Right cardiac atrium (tissue), 5 donors: ENCODE measurements around the gene DNAJB2. TPM values are rescaled to one million over a fixed set of nuclear protein-coding genes. Genes with fewer than 3 reads are reported as not detected.
A peak's percentile ranks its signal among the peaks of the same experiment; 100 is the strongest.
"Not testable (repeated sequence)": the region's sequence is repeated elsewhere in the genome, so short reads cannot be mapped to it uniquely, and the experiment has no call there.

Source experiments
- ATAC-seq, 2 donors: fragments of 200-7000 bp; cut with Tn5 transposase; one replicate each; pipeline versions ENCODE4 v1.8.0 to v1.9.1; 2020; ENCODE audit warnings: moderate library complexity in 2 of 2, mild to moderate bottlenecking in 1 of 2
- DNase-seq, 3 donors: peaks; one replicate each; pipeline ENCODE4 v3.0.0-alpha.2; 2020
- H3K27ac ChIP-seq: one replicate; pipeline ENCODE4 v1.5.1; 2013; ENCODE audit warnings: mild to moderate bottlenecking, low read length, control low read depth, moderate library complexity
- H3K27me3 ChIP-seq: one replicate; pipeline ENCODE4 v1.6.1; 2013; ENCODE audit not compliant: control insufficient read depth, insufficient read depth
- H3K4me1 ChIP-seq: one replicate; pipeline ENCODE4 v1.6.1; 2013; ENCODE audit warnings: low read length; ENCODE audit not compliant: control insufficient read depth, insufficient read depth
- H3K4me3 ChIP-seq: one replicate; pipeline ENCODE4 v1.5.1; 2013; ENCODE audit warnings: low read length, control low read depth
- H3K9me3 ChIP-seq: one replicate; pipeline ENCODE4 v1.6.1; 2013; ENCODE audit warnings: low read length; ENCODE audit not compliant: control insufficient read depth
- WGBS: extraction: QIAGEN DNeasy Blood & Tissue Kit; methylation state at CpG from one replicate; pipeline ENCODE4 v1.1.7; 2013; 5-methylcytosine and 5-hydroxymethylcytosine counted together
- intact Hi-C, 4 donors: fragments of 100-400 bp; cut with DNase I; formaldehyde crosslinking; loops; one replicate each; pipeline versions ENCODE4 v1.11.0 to v1.14.0; 2022 to 2023
- polyA plus RNA-seq: library from polyadenylated mRNA; stranded (reverse); fragments of 200-250 nt; gene quantifications from one replicate; pipeline ENCODE4 v1.2.3, GENCODE V29; 2013
- total RNA-seq, 4 donors: library from RNA; stranded (reverse); fragmentation: NEBNext Ultra II Directional; extraction: Animal tissue kit (Norgen Biotek cat#: 25700); gene quantifications; one replicate each; pipeline ENCODE4 v1.2.1, GENCODE V29; 2021
- donor health status: healthy with polysubstance abuse.
- donor health status: DM: no; HTN: yes; CAD: no.
- donor health status: DM: no; HTN: no; CAD: no.
- donor health status: DM: no; HTN: yes; CAD: no; lungs with severe emphysema.
- donor health status: DM: yes; HTN: yes; CAD: no.

DNAJB2 gene
- total and polyA plus RNA-seq, 5 donors, result 43.9 to 78.7 (median 64.7) TPM

GRCh38 chr2:219302412-219302968 lies 23.3 kb downstream of the DNAJB2 start:
- Histone ChIP-seq H3K27ac (no peak overlapping the region), H3K9me3 (no peaks in the 10 kb centered on the region), H3K27me3 (no peaks in the 10 kb centered on the region), H3K4me3 (no peak overlapping the region), H3K4me1 (peaks cover 2% of the 10 kb centered on the region)
- intact Hi-C loops, result no loop called here
- WGBS, result 72% methylated on average over 11 of the region's 11 CpGs
- DNase-seq, result no peak
- no peak for ATAC-seq

GRCh38 chr2:219304223-219304622 lies 25.1 kb downstream of the DNAJB2 start:
- no peaks in the 10 kb centered on the region for H3K9me3 ChIP-seq
- ATAC-seq, result no peak
- no peaks in the 10 kb centered on the region for H3K4me1 ChIP-seq
- no peaks in the 10 kb centered on the region for H3K27me3 ChIP-seq
- DNase-seq, result no peak
- intact Hi-C loops, result no loop called here
- 51% methylated on average over 2 of the region's 2 CpGs for WGBS
- H3K4me3 ChIP-seq, result no peak overlapping the region
- H3K27ac ChIP-seq, result no peak overlapping the region

GRCh38 chr2:219306047-219306446 lies 26.9 kb downstream of the DNAJB2 start:
- Histone ChIP-seq H3K27me3 (no peaks in the 10 kb centered on the region), H3K27ac (no peak overlapping the region), H3K4me3 (no peak overlapping the region), H3K9me3 (no peaks in the 10 kb centered on the region), H3K4me1 (no peaks in the 10 kb centered on the region)
- 72% methylated on average over 1 of the region's 1 CpG for WGBS
- DNase-seq (no peak), ATAC-seq (no peak)
- intact Hi-C loops, result no loop called here

GRCh38 chr2:219308142-219309101 lies 29.3 kb downstream of the DNAJB2 start:
- Histone ChIP-seq H3K4me1 (no peaks in the 10 kb centered on the region), H3K27ac (no peak overlapping the region), H3K4me3 (no peak overlapping the region), H3K27me3 (no peaks in the 10 kb centered on the region), H3K9me3 (no peaks in the 10 kb centered on the region)
- 4% methylated on average over 45 of the region's 45 CpGs for WGBS
- DNase-seq (peak; percentile 65 to 88 (median 86)), ATAC-seq (peak; percentile 81 to 85)
- intact Hi-C loops, result no loop called here

- DNase-seq, result no peak
- no peaks in the 10 kb centered on the region for H3K9me3 ChIP-seq
- intact Hi-C loops, result no loop called here
- H3K27me3 ChIP-seq, result no peaks in the 10 kb centered on the region
- WGBS, result 3% methylated on average over 37 of the region's 37 CpGs
- ATAC-seq, result no peak
- no peak within 1 kb of the TSS for H3K4me3 ChIP-seq
- no peaks in the 10 kb centered on the region for H3K4me1 ChIP-seq
- H3K27ac ChIP-seq, result no peak within 1 kb of the TSS
Observed at GRCh38 chr2:219309278-219309677, 30.1 kb downstream of the DNAJB2 start, which contains the start of gene PTPRN. PTPRN (minus strand) TSS chr2:219309401; CDS start chr2:219309332, 69 bp downstream.

- intact Hi-C loops, ATAC-seq, H3K9me3 ChIP-seq, H3K27me3 ChIP-seq, H3K27ac ChIP-seq, H3K4me3 ChIP-seq, H3K4me1 ChIP-seq: not testable (repeated sequence)
- 93% methylated on average over 49 of the region's 49 CpGs for WGBS
- peak in 1 of 3 donors; percentile 37 for DNase-seq
Observed at GRCh38 chr2:219312683-219313263, 33.6 kb downstream of the DNAJB2 start.

- 91% methylated on average over 16 of the region's 16 CpGs for WGBS
- H3K27me3 ChIP-seq, result no peaks in the 10 kb centered on the region
- intact Hi-C loops, result no loop called here
Observed at GRCh38 chr2:219314804-219315468, 35.8 kb downstream of the DNAJB2 start.

GRCh38 chr2:219323434-219323833 lies 44.3 kb downstream of the DNAJB2 start:
- intact Hi-C loops, result no loop called here
- DNase-seq, result no peak
- Histone ChIP-seq H3K9me3 (no peaks in the 10 kb centered on the region), H3K27me3 (peaks cover 5% of the 10 kb centered on the region), H3K4me3 (no peak overlapping the region), H3K4me1 (no peaks in the 10 kb centered on the region), H3K27ac (no peak overlapping the region)
- WGBS, result 60% methylated on average over 4 of the region's 4 CpGs
- no peak for ATAC-seq

More at GRCh38 chr2:219314804-219315468, 35.8 kb downstream of the DNAJB2 start:
- H3K4me3 ChIP-seq, result no peak overlapping the region
- ATAC-seq, result no peak
- H3K9me3 ChIP-seq, result no peaks in the 10 kb centered on the region
- H3K4me1 ChIP-seq, result no peaks in the 10 kb centered on the region
- DNase-seq, result no peak
- H3K27ac ChIP-seq, result no peak overlapping the region

- WGBS, result 81% methylated on average over 4 of the region's 4 CpGs
Observed at GRCh38 chr2:219325136-219325535, 46.0 kb downstream of the DNAJB2 start.

GRCh38 chr2:219325657-219326315 lies 46.6 kb downstream of the DNAJB2 start:
- 70% methylated on average over 9 of the region's 9 CpGs for WGBS
- H3K4me3 ChIP-seq, result no peak overlapping the region
- no peak overlapping the region for H3K27ac ChIP-seq
- peaks cover 5% of the 10 kb centered on the region for H3K27me3 ChIP-seq
- ATAC-seq (no peak), DNase-seq (no peak)
- intact Hi-C loops, result no loop called here
- no peaks in the 10 kb centered on the region for H3K9me3 ChIP-seq
- H3K4me1 ChIP-seq, result no peaks in the 10 kb centered on the region

More at GRCh38 chr2:219325136-219325535, 46.0 kb downstream of the DNAJB2 start:
- no peak overlapping the region for H3K4me3 ChIP-seq
- H3K4me1 ChIP-seq, result no peaks in the 10 kb centered on the region
- no peaks in the 10 kb centered on the region for H3K9me3 ChIP-seq
- ATAC-seq (no peak), DNase-seq (no peak)
- intact Hi-C loops, result no loop called here
- peaks cover 5% of the 10 kb centered on the region for H3K27me3 ChIP-seq
- H3K27ac ChIP-seq, result no peak overlapping the region
